Erythroblast (primary cell): Measurements from ENCODE around the gene RAB13.

ENCODE experiments used
- GATA1 ChIP-seq: IDR thresholded peaks from 2 replicates; pipeline ENCODE4 v1.6.1; 2011; ENCODE audit warnings: low read depth, mild to moderate bottlenecking, control low read depth, low read length, moderate library complexity
- POLR2A ChIP-seq: IDR thresholded peaks from 2 replicates; pipeline ENCODE4 v1.6.1; 2011; ENCODE audit warnings: mild to moderate bottlenecking, low read length

GRCh38 chr1:153938996-153939395 is 47.1 kb downstream of the RAB13 start:
- TF ChIP-seq POLR2A (no peak), GATA1 (no peak)
